Measurements from ENCODE around the gene ANXA3. TPM values are rescaled to one million over a fixed set of nuclear protein-coding genes. Genes with fewer than 3 reads are reported as not detected.

The ANXA3 gene
- total and polyA plus RNA-seq, 2 donors (not counting 3 experiments of a cell fraction or from before 2014, with no cell fraction given): 52.9 to 78.4 TPM

DNA sequence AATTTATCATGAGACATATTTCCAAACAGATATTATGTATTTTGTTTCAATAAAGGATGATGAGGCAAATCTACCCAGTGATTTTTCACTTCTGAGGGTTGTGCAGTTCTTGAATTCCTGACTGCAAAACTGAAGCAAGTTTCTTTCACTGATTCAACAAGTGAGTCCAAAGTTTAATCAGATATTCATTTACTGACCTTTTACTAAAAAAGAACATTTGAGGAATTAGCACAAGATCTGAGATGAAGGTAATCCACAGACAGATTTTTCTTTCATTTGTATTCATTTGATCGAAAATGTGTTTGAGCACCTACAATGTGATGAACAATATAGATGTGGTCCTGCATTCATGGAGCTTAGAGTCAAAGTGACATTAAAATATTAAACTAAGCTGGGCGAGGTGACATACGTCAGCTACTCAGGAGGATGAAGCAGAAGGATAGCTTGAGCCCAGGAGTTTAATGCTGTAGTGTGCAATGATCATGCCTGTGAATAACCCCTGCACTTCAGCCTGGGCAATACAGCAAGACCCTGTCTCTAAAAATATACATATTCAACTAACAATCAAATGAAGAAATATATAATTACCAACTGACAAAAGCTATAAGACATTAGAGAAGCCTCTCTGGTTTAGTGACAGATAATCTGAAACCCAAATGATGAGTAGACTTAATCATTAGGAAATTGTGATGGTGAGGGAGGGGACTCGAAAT, 76.6 kb downstream of the ANXA3 start:
- Histone ChIP-seq H3K4me2 (ENCODE audit: insufficient read depth, low read length) (no peak overlapping the region), H3K79me2 (ENCODE audit: control insufficient read depth, insufficient read depth, low read length) (no peaks in the 10 kb centered on the region), H2AFZ (ENCODE audit: low read depth, low read length) (no peak overlapping the region), H3K27me3 (ENCODE audit: control insufficient read depth in 2 of 2, insufficient read depth in 2 of 2, low read length in 2 of 2) (no peaks in the 10 kb centered on the region), H3K9ac (replicated peaks; ENCODE audit: extremely low read depth, insufficient read depth, low read length) (no peak overlapping the region), H3K9me1 (replicated peaks; ENCODE audit: control insufficient read depth, extremely low read depth, insufficient read depth, low read length) (no peaks in the 10 kb centered on the region), H3K36me3 (ENCODE audit: control insufficient read depth in 2 of 2, extremely low read depth in 1 of 2, insufficient read depth in 2 of 2, low read length in 2 of 2) (no peaks in the 10 kb centered on the region), H4K20me1 (replicated peaks; ENCODE audit: control insufficient read depth, extremely low read depth, insufficient read depth, low read length) (no peaks in the 10 kb centered on the region), H3K27ac (ENCODE audit: insufficient read depth, low read depth, low read length) (no peak overlapping the region), H3K4me1 (ENCODE audit: control insufficient read depth, extremely low read depth, insufficient read depth, low read length) (no peaks in the 10 kb centered on the region), H3K4me3 (replicated peaks in 1 of 3; ENCODE audit: insufficient read depth in 1 of 3, low read depth in 1 of 3, low read length in 3 of 3) (no peak overlapping the region), H3K9me3 (replicated peaks; ENCODE audit: control insufficient read depth, insufficient read depth, low read length) (no peaks in the 10 kb centered on the region)
- intact Hi-C loops (cut with micrococcal nuclease) (no loop called here), dilution Hi-C loops (cut with MboI; ENCODE audit: extremely low pct_ligation_motif_present, low sequenced_read_pairs) (no loop called here)
- CTCF ChIA-PET: interaction anchor here (1.0 to 3.0 kb wide), 4 partner anchors 9 to 236 kb away, joined by 3 to 11 read pairs (median 4); no protein-coding TSS in a partner anchor
- no peak for FAIRE-seq
- TF ChIP-seq EZH2 (IDR thresholded peaks at IDR 0.05; ENCODE audit: borderline replicate concordance, low read depth, low read length, severe bottlenecking) (no peak), FOS (IDR thresholded peaks at IDR 0.05; ENCODE audit: borderline replicate concordance, insufficient read depth, low read length) (no peak), MYC (IDR thresholded peaks at IDR 0.05; ENCODE audit: low read depth, low read length) (no peak), JUN (IDR thresholded peaks at IDR 0.05; ENCODE audit: borderline replicate concordance, insufficient read depth, insufficient read length, low read depth) (no peak), POLR2AphosphoS5 (IDR thresholded peaks at IDR 0.05; ENCODE audit: insufficient read depth, low read depth, low read length) (no peak), POLR2A (IDR thresholded peaks at IDR 0.05; ENCODE audit: low read depth, low read length) (no peak), GATA2 (IDR thresholded peaks at IDR 0.05; ENCODE audit: insufficient read depth, insufficient read length, low read depth, low read length) (no peak)
- TF ChIP-seq, protein P1, sequence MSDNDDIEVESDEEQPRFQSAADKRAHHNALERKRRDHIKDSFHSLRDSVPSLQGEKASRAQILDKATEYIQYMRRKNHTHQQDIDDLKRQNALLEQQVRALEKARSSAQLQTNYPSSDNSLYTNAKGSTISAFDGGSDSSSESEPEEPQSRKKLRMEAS (IDR thresholded peaks at IDR 0.05; ENCODE audit: insufficient read depth, insufficient read length): no peak
- TF ChIP-seq, protein P2, sequence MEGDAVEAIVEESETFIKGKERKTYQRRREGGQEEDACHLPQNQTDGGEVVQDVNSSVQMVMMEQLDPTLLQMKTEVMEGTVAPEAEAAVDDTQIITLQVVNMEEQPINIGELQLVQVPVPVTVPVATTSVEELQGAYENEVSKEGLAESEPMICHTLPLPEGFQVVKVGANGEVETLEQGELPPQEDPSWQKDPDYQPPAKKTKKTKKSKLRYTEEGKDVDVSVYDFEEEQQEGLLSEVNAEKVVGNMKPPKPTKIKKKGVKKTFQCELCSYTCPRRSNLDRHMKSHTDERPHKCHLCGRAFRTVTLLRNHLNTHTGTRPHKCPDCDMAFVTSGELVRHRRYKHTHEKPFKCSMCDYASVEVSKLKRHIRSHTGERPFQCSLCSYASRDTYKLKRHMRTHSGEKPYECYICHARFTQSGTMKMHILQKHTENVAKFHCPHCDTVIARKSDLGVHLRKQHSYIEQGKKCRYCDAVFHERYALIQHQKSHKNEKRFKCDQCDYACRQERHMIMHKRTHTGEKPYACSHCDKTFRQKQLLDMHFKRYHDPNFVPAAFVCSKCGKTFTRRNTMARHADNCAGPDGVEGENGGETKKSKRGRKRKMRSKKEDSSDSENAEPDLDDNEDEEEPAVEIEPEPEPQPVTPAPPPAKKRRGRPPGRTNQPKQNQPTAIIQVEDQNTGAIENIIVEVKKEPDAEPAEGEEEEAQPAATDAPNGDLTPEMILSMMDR (IDR thresholded peaks at IDR 0.05; ENCODE audit: extremely low read depth in 1 of 2, insufficient read depth in 1 of 2, low read depth in 1 of 2, low read length in 2 of 2): no peak
- DNase-seq (ENCODE audit: low read depth, low spot score): no peak
- POLR2A ChIA-PET: no interaction called here
- no TSS peak for BruUV-seq (replicated peaks)
